DMS153 treated with DMSO at 0.1 percent for 48 hours (cell line): ENCODE measurements around the gene TMEM30B.
A peak's percentile ranks its signal among the peaks of the same experiment; 100 is the strongest.
"Not testable (repeated sequence)": the region's sequence is repeated elsewhere in the genome, so short reads cannot be mapped to it uniquely, and the experiment has no call there.

ENCODE experiments used
- DNase-seq: peaks from one replicate; lab custom pipeline; 2025; ENCODE audit not compliant: unreplicated experiment; lab: John Stamatoyannopoulos, UW

TMEM30B gene

GRCh38 chr14:61281186-61281947 is at the start of gene TMEM30B:
Gene TMEM30B, minus strand, starts transcription at chr14:61281338. Its CDS starts 191 bp downstream, at chr14:61281147.
- peak; percentile 84 for DNase-seq

- DNase-seq = no peak
Observed at GRCh38 chr14:61330511-61330910, 49.4 kb upstream of the TMEM30B start.

- DNase-seq = peak; percentile 23
Observed at GRCh38 chr14:61329478-61330051, 48.4 kb upstream of the TMEM30B start.

GRCh38 chr14:61328626-61329262 is 47.6 kb upstream of the TMEM30B start:
- DNase-seq = no peak

- no peak for DNase-seq
Observed at GRCh38 chr14:61326847-61327246, 45.7 kb upstream of the TMEM30B start.

- DNase-seq = no peak
Observed at GRCh38 chr14:61326146-61326545, 45.0 kb upstream of the TMEM30B start.

- DNase-seq = no peak
Observed at GRCh38 chr14:61325166-61325565, 44.0 kb upstream of the TMEM30B start.

- DNase-seq = no peak
Observed at GRCh38 chr14:61323970-61324369, 42.8 kb upstream of the TMEM30B start.

GRCh38 chr14:61322799-61323290 is 41.7 kb upstream of the TMEM30B start:
- peak; percentile 55 for DNase-seq

GRCh38 chr14:61322011-61322798 is 41.1 kb upstream of the TMEM30B start:
- peak; percentile 55 for DNase-seq

GRCh38 chr14:61321385-61322010 is 40.4 kb upstream of the TMEM30B start, which contains the start of gene PRKCH:
Gene PRKCH, plus strand, starts transcription at chr14:61321579. Its CDS starts 523 bp downstream, at chr14:61322102.
- DNase-seq = peak; percentile 52

- DNase-seq = no peak
Observed at GRCh38 chr14:61320806-61321384, 39.8 kb upstream of the TMEM30B start.

GRCh38 chr14:61320170-61320569 is 39.0 kb upstream of the TMEM30B start:
- not testable (repeated sequence) for DNase-seq

- no peak for DNase-seq
Observed at GRCh38 chr14:61319706-61320105, 38.6 kb upstream of the TMEM30B start.

GRCh38 chr14:61319086-61319485 is 37.9 kb upstream of the TMEM30B start:
- DNase-seq = no peak

- DNase-seq = no peak
Observed at GRCh38 chr14:61315313-61315712, 34.2 kb upstream of the TMEM30B start.

GRCh38 chr14:61308701-61309100 is 27.6 kb upstream of the TMEM30B start:
- DNase-seq = not testable (repeated sequence)

GRCh38 chr14:61308198-61308597 is 27.1 kb upstream of the TMEM30B start:
- DNase-seq = no peak

GRCh38 chr14:61304688-61305087 is 23.6 kb upstream of the TMEM30B start:
- no peak for DNase-seq

GRCh38 chr14:61300754-61301153 is 19.6 kb upstream of the TMEM30B start:
- no peak for DNase-seq
